Measurements from ENCODE around the gene BIN1. TPM values are rescaled to one million over a fixed set of nuclear protein-coding genes. Genes with fewer than 3 reads are reported as not detected.

Gene BIN1
- polyA plus RNA-seq, 1 of the 3 experiments (the other 2 are of a cell fraction) = 40.3 TPM

DNA sequence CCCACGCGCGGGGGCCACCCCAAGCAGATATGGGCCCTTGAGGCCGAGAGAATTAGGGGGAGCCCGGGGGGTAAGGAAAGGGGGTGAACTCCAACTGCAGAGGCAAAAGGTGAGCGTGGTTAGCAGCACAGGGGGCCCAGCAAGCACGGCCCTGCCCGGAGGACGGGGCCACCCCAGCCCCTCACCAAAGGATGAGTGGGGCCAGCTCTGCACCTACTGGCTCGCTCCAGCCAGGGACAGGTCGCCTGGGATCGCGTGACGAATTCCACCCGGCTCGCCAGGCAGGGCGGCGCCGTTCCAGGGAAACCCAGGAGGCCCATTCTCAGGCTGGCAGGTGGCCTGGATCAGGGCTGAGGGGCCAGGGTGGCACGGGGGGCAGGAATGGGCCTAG is 38.6 kb downstream of the BIN1 start:
- H3K4me2 ChIP-seq = no peak overlapping the region
- no peak overlapping the region for H2AFZ ChIP-seq (ENCODE audit: low read depth)
- POLR2A ChIA-PET = interaction anchor here (0.7 kb wide), 1 partner anchor 37 kb away, joined by 3 read pairs; no protein-coding TSS in a partner anchor
- peaks cover 15 to 34% of the 10 kb centered on the region in 2 experiments; a peak in 3 of 4 replicates for H3K4me1 ChIP-seq (ENCODE audit: control insufficient read depth in 1 of 2, insufficient read depth in 2 of 2, low read depth in 1 of 2, low read length in 1 of 2)
- CTCF ChIA-PET = interaction anchor here (0.6 to 6.2 kb wide), 30 partner anchors 11 to 411 kb away, joined by 3 to 80 read pairs (median 4); partner anchors contain the start of gene BIN1
- no peak overlapping the region for H3K9ac ChIP-seq
- DNase-seq = no peak
- H3F3A ChIP-seq (replicated peaks; ENCODE audit: insufficient read depth) = no peaks in the 10 kb centered on the region
- peaks cover 0 to 8% of the 10 kb centered on the region in 2 experiments for H3K36me3 ChIP-seq (replicated peaks in 1 of 2; ENCODE audit: control insufficient read depth in 1 of 2, insufficient read depth in 2 of 2, low read length in 1 of 2)
- WGBS (ENCODE audit: low lambda C conversion rate) = 97% methylated on average over 16 of the region's 20 CpGs
- no peak overlapping the region for H3K4me3 ChIP-seq (ENCODE audit: low read depth in 2 of 2, low read length in 1 of 2)
- H3K27ac ChIP-seq (ENCODE audit: low read depth in 2 of 2, low read length in 1 of 2) = no peak overlapping the region
- H3K9me2 ChIP-seq = no peaks in the 10 kb centered on the region
- H3K79me2 ChIP-seq (ENCODE audit: insufficient read depth) = no peaks in the 10 kb centered on the region
- TF ChIP-seq RCOR1 (IDR thresholded peaks at IDR 0.05; ENCODE audit: low read length) (no peak), USF1 (IDR thresholded peaks at IDR 0.05; ENCODE audit: borderline replicate concordance, low read depth) (no peak)
- no peaks in the 10 kb centered on the region for H3K27me3 ChIP-seq (ENCODE audit: insufficient read depth)
- H3K9me3 ChIP-seq = no peaks in the 10 kb centered on the region
- H4K20me1 ChIP-seq (ENCODE audit: insufficient read depth) = no peaks in the 10 kb centered on the region

GRCh38 chr2:127067620-127068350 is 39.2 kb downstream of the BIN1 start:
- no peak overlapping the region for H3K27ac ChIP-seq (ENCODE audit: low read depth in 2 of 2, low read length in 1 of 2)
- TF ChIP-seq RAD21 (IDR thresholded peaks at IDR 0.05; ENCODE audit: low read length) (peak; percentile 82), SMC3 (IDR thresholded peaks at IDR 0.05; ENCODE audit: low read depth, low read length) (peak; percentile 84), FOXM1 (IDR thresholded peaks at IDR 0.05; ENCODE audit: low read depth) (no peak), FOXJ3 (CRISPR knock-in tag; IDR thresholded peaks at IDR 0.05) (no peak), FOSL2 (IDR thresholded peaks at IDR 0.05; ENCODE audit: borderline replicate concordance, low read depth) (no peak)
- TF ChIP-seq, protein P1, sequence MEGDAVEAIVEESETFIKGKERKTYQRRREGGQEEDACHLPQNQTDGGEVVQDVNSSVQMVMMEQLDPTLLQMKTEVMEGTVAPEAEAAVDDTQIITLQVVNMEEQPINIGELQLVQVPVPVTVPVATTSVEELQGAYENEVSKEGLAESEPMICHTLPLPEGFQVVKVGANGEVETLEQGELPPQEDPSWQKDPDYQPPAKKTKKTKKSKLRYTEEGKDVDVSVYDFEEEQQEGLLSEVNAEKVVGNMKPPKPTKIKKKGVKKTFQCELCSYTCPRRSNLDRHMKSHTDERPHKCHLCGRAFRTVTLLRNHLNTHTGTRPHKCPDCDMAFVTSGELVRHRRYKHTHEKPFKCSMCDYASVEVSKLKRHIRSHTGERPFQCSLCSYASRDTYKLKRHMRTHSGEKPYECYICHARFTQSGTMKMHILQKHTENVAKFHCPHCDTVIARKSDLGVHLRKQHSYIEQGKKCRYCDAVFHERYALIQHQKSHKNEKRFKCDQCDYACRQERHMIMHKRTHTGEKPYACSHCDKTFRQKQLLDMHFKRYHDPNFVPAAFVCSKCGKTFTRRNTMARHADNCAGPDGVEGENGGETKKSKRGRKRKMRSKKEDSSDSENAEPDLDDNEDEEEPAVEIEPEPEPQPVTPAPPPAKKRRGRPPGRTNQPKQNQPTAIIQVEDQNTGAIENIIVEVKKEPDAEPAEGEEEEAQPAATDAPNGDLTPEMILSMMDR (IDR thresholded peaks at IDR 0.05) = peak; percentile 82
- peaks cover 0 to 12% of the 10 kb centered on the region in 2 experiments for H3K36me3 ChIP-seq (replicated peaks in 1 of 2; ENCODE audit: control insufficient read depth in 1 of 2, insufficient read depth in 2 of 2, low read length in 1 of 2)
- H3K9ac ChIP-seq = no peak overlapping the region
- H3F3A ChIP-seq (replicated peaks; ENCODE audit: insufficient read depth) = no peaks in the 10 kb centered on the region
- no peaks in the 10 kb centered on the region for H3K9me2 ChIP-seq
- H2AFZ ChIP-seq (ENCODE audit: low read depth) = no peak overlapping the region
- WGBS (ENCODE audit: low lambda C conversion rate) = 41% methylated on average over 12 of the region's 19 CpGs
- CTCF ChIA-PET = interaction anchor here (0.6 to 6.2 kb wide), 36 partner anchors 11 to 412 kb away, joined by 3 to 80 read pairs (median 4); partner anchors contain the start of gene BIN1
- H3K9me3 ChIP-seq = no peaks in the 10 kb centered on the region
- DNase-seq = peak; percentile 87
- no peaks in the 10 kb centered on the region for H3K79me2 ChIP-seq (ENCODE audit: insufficient read depth)
- H3K27me3 ChIP-seq (ENCODE audit: insufficient read depth) = no peaks in the 10 kb centered on the region
- POLR2A ChIA-PET = interaction anchor here (0.7 kb wide), 1 partner anchor 38 kb away, joined by 3 read pairs; no protein-coding TSS in a partner anchor
- no peak overlapping the region; a peak in 1 of 4 replicates for H3K4me3 ChIP-seq (ENCODE audit: low read depth in 2 of 2, low read length in 1 of 2)
- no peak overlapping the region for H3K4me2 ChIP-seq
- peaks cover 15 to 29% of the 10 kb centered on the region in 2 experiments; a peak in 3 of 4 replicates for H3K4me1 ChIP-seq (ENCODE audit: control insufficient read depth in 1 of 2, insufficient read depth in 2 of 2, low read depth in 1 of 2, low read length in 1 of 2)
- no peaks in the 10 kb centered on the region for H4K20me1 ChIP-seq (ENCODE audit: insufficient read depth)
